ENCODE results near the gene HIBCH. TPM values are rescaled to one million over a fixed set of nuclear protein-coding genes. Genes with fewer than 3 reads are reported as not detected.

The HIBCH gene
- total and polyA plus RNA-seq, 2 donors (not counting 3 experiments of a cell fraction or from before 2014, with no cell fraction given): 6.4 to 24.7 TPM

DNA sequence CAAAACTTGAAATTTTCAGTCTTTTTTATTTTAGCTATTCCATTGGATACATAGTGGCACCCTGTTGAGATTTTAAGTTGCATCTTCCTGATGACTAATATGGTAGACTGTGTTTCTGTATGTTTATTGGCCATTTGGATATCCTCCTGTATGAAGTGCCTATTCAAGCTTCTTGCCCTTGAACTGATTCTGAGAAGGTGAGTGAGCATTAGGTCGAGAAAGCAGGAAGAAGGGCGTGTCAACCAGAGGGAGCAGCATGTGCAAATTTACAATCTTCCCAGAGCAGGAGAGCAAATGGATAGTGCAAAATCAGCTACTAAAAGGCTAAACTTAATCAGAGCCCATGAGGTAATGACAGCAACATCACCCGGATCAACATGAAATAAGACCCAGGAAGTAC lies 32.3 kb upstream of the HIBCH start:
- FAIRE-seq (no peak), DNase-seq (ENCODE audit: low read depth, low spot score) (no peak)
- Histone ChIP-seq H2AFZ (ENCODE audit: low read depth, low read length) (no peak overlapping the region), H3K27me3 (ENCODE audit: control insufficient read depth in 2 of 2, insufficient read depth in 2 of 2, low read length in 2 of 2) (no peaks in the 10 kb centered on the region), H3K27ac (ENCODE audit: insufficient read depth, low read depth, low read length) (no peak overlapping the region), H3K9ac (replicated peaks; ENCODE audit: extremely low read depth, insufficient read depth, low read length) (no peak overlapping the region), H3K4me2 (ENCODE audit: insufficient read depth, low read length) (no peak overlapping the region), H3K4me3 (replicated peaks in 1 of 3; ENCODE audit: insufficient read depth in 1 of 3, low read depth in 1 of 3, low read length in 3 of 3) (no peak overlapping the region), H3K36me3 (ENCODE audit: control insufficient read depth in 2 of 2, extremely low read depth in 1 of 2, insufficient read depth in 2 of 2, low read length in 2 of 2) (no peaks in the 10 kb centered on the region), H3K4me1 (ENCODE audit: control insufficient read depth, extremely low read depth, insufficient read depth, low read length) (no peaks in the 10 kb centered on the region), H4K20me1 (replicated peaks; ENCODE audit: control insufficient read depth, extremely low read depth, insufficient read depth, low read length) (peaks cover 3% of the 10 kb centered on the region), H3K79me2 (ENCODE audit: control insufficient read depth, insufficient read depth, low read length) (peaks cover 41% of the 10 kb centered on the region), H3K9me3 (replicated peaks; ENCODE audit: control insufficient read depth, insufficient read depth, low read length) (no peaks in the 10 kb centered on the region), H3K9me1 (replicated peaks; ENCODE audit: control insufficient read depth, extremely low read depth, insufficient read depth, low read length) (no peaks in the 10 kb centered on the region)
- ChIA-PET CTCF (no interaction called here), POLR2A (no interaction called here)
- dilution Hi-C loops (cut with MboI; ENCODE audit: extremely low pct_ligation_motif_present, low sequenced_read_pairs) (no loop called here), intact Hi-C loops (cut with micrococcal nuclease) (no loop called here)
- TF ChIP-seq JUN (IDR thresholded peaks at IDR 0.05; ENCODE audit: borderline replicate concordance, insufficient read depth, insufficient read length, low read depth): no peak
- TF ChIP-seq, protein P1, sequence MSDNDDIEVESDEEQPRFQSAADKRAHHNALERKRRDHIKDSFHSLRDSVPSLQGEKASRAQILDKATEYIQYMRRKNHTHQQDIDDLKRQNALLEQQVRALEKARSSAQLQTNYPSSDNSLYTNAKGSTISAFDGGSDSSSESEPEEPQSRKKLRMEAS (IDR thresholded peaks at IDR 0.05; ENCODE audit: insufficient read depth, insufficient read length): no peak
- TF ChIP-seq POLR2AphosphoS5 (IDR thresholded peaks at IDR 0.05; ENCODE audit: insufficient read depth, low read depth, low read length): no peak
- no peak for TF ChIP-seq GATA2 (IDR thresholded peaks at IDR 0.05; ENCODE audit: insufficient read depth, insufficient read length, low read depth, low read length)
- TF ChIP-seq FOS (IDR thresholded peaks at IDR 0.05; ENCODE audit: borderline replicate concordance, insufficient read depth, low read length): no peak
- TF ChIP-seq, protein P2, sequence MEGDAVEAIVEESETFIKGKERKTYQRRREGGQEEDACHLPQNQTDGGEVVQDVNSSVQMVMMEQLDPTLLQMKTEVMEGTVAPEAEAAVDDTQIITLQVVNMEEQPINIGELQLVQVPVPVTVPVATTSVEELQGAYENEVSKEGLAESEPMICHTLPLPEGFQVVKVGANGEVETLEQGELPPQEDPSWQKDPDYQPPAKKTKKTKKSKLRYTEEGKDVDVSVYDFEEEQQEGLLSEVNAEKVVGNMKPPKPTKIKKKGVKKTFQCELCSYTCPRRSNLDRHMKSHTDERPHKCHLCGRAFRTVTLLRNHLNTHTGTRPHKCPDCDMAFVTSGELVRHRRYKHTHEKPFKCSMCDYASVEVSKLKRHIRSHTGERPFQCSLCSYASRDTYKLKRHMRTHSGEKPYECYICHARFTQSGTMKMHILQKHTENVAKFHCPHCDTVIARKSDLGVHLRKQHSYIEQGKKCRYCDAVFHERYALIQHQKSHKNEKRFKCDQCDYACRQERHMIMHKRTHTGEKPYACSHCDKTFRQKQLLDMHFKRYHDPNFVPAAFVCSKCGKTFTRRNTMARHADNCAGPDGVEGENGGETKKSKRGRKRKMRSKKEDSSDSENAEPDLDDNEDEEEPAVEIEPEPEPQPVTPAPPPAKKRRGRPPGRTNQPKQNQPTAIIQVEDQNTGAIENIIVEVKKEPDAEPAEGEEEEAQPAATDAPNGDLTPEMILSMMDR (IDR thresholded peaks at IDR 0.05; ENCODE audit: extremely low read depth in 1 of 2, insufficient read depth in 1 of 2, low read depth in 1 of 2, low read length in 2 of 2): no peak
- TF ChIP-seq EZH2 (IDR thresholded peaks at IDR 0.05; ENCODE audit: borderline replicate concordance, low read depth, low read length, severe bottlenecking): no peak
- TF ChIP-seq MYC (IDR thresholded peaks at IDR 0.05; ENCODE audit: low read depth, low read length): no peak
- TF ChIP-seq POLR2A (IDR thresholded peaks at IDR 0.05; ENCODE audit: low read depth, low read length): no peak
- BruUV-seq (replicated peaks): no TSS peak
